ENCODE measurements around the gene STAT4. TPM values are rescaled to one million over a fixed set of nuclear protein-coding genes. Genes with fewer than 3 reads are reported as not detected.

STAT4 gene
- total RNA-seq, 1 experiment from 2014 or later = 10.4 TPM

GRCh38 chr2:191020742-191021381, 129.9 kb downstream of the STAT4 start:
- peak; percentile 77 for DNase-seq (ENCODE audit: extremely low read depth, low read depth)

- DNase-seq (ENCODE audit: extremely low read depth, low read depth) = peak; percentile 95
Measured at GRCh38 chr2:191020221-191020741, 130.5 kb downstream of the STAT4 start.

- no peak for DNase-seq (ENCODE audit: extremely low read depth, low read depth)
Measured at GRCh38 chr2:191019376-191019775, 131.4 kb downstream of the STAT4 start.

GRCh38 chr2:191018643-191019119, 132.1 kb downstream of the STAT4 start:
- no peak for DNase-seq (ENCODE audit: extremely low read depth, low read depth)

GRCh38 chr2:191018048-191018447, 132.7 kb downstream of the STAT4 start:
- no peak for DNase-seq (ENCODE audit: extremely low read depth, low read depth)

GRCh38 chr2:191015831-191016230, 135.0 kb downstream of the STAT4 start:
- no peak for DNase-seq (ENCODE audit: extremely low read depth, low read depth)

GRCh38 chr2:191015239-191015638, 135.6 kb downstream of the STAT4 start:
- no peak for DNase-seq (ENCODE audit: extremely low read depth, low read depth)

- no peak for DNase-seq (ENCODE audit: extremely low read depth, low read depth)
Measured at GRCh38 chr2:191014653-191015020, 136.2 kb downstream of the STAT4 start.

- DNase-seq (ENCODE audit: extremely low read depth, low read depth) = peak; percentile 89
Measured at GRCh38 chr2:191013932-191014652, 136.7 kb downstream of the STAT4 start, which contains the start of gene STAT1. TSS of gene STAT1 (minus strand) at chr2:191014171. CDS start at chr2:191010003, 4,168 bp downstream.

GRCh38 chr2:191013682-191013931, 137.2 kb downstream of the STAT4 start:
- no peak for DNase-seq (ENCODE audit: extremely low read depth, low read depth)

- DNase-seq (ENCODE audit: extremely low read depth, low read depth) = no peak
Measured at GRCh38 chr2:191012845-191013681, 137.7 kb downstream of the STAT4 start.

- DNase-seq (ENCODE audit: extremely low read depth, low read depth) = no peak
Measured at GRCh38 chr2:191012346-191012745, 138.4 kb downstream of the STAT4 start.

- no peak for DNase-seq (ENCODE audit: extremely low read depth, low read depth)
Measured at GRCh38 chr2:191010887-191011885, 139.6 kb downstream of the STAT4 start.

- no peak for DNase-seq (ENCODE audit: extremely low read depth, low read depth)
Measured at GRCh38 chr2:191009541-191010374, 141.0 kb downstream of the STAT4 start.

GRCh38 chr2:191008286-191008685, 142.5 kb downstream of the STAT4 start:
- no peak for DNase-seq (ENCODE audit: extremely low read depth, low read depth)

GRCh38 chr2:191006997-191007783, 143.6 kb downstream of the STAT4 start:
- DNase-seq (ENCODE audit: extremely low read depth, low read depth) = no peak

GRCh38 chr2:191006297-191006696, 144.5 kb downstream of the STAT4 start:
- DNase-seq (ENCODE audit: extremely low read depth, low read depth) = no peak

Measured in NCI-H460 (cell line).